SK-N-SH (cell line): ENCODE data around the gene CSRNP3.

Experiments
- CTCF ChIP-seq: fragments of 200-600 bp; sonication (generic); IDR thresholded peaks from 2 replicates; pipeline ENCODE4 v1.6.1; 2017; ENCODE audit warnings: antibody characterized with exemption, mild to moderate bottlenecking, moderate library complexity
- EZH2phosphoT487 ChIP-seq: fragments of 200-600 bp; sonication (generic); IDR thresholded peaks from 2 replicates; pipeline ENCODE4 v1.6.1; 2017; ENCODE audit warnings: low read depth, mixed run types, mild to moderate bottlenecking, antibody characterized with exemption, moderate library complexity, borderline replicate concordance
- FOXJ3 ChIP-seq: sonication (generic); formaldehyde crosslinking; IDR thresholded peaks from 2 replicates; pipeline ENCODE4 v1.5.1; 2020; ENCODE audit warnings: mild to moderate bottlenecking, missing genetic modification reagents
- JUND ChIP-seq: IDR thresholded peaks from 2 replicates; pipeline ENCODE4 v1.4.0; 2012
- MAX ChIP-seq: IDR thresholded peaks from 2 replicates; pipeline ENCODE4 v1.4.0; 2012; ENCODE audit warnings: low read depth
- MXI1 ChIP-seq: IDR thresholded peaks from 2 replicates; pipeline ENCODE4 v1.6.1; 2012; ENCODE audit warnings: mild to moderate bottlenecking, low read depth, low read length, improper control_type of control experiment
- NRF1 ChIP-seq: IDR thresholded peaks from 2 replicates; pipeline ENCODE4 v1.6.1; 2012; ENCODE audit warnings: low read depth, mild to moderate bottlenecking, low read length
- POLR2AphosphoS5 ChIP-seq: IDR thresholded peaks from 2 replicates; pipeline ENCODE4 v1.6.1; 2012; ENCODE audit warnings: low read depth, low read length
- RAD21 ChIP-seq: IDR thresholded peaks from 2 replicates; pipeline ENCODE4 v1.6.1; 2012; ENCODE audit warnings: mild to moderate bottlenecking, low read length
- RCOR1 ChIP-seq: fragments of 150-350 bp; IDR thresholded peaks from 2 replicates; pipeline ENCODE4 v1.6.1; 2017; ENCODE audit warnings: antibody characterized with exemption, low read length
- REST ChIP-seq: IDR thresholded peaks from 2 replicates; pipeline ENCODE4 v1.6.1; 2012; ENCODE audit warnings: mild to moderate bottlenecking, low read depth, low read length, moderate library complexity
- RFX5 ChIP-seq: IDR thresholded peaks from 2 replicates; pipeline ENCODE4 v1.6.1; 2012; ENCODE audit warnings: mild to moderate bottlenecking, improper control_type of control experiment, low read length
- SIN3A ChIP-seq: IDR thresholded peaks from 2 replicates; pipeline ENCODE4 v1.6.1; 2012; ENCODE audit warnings: low read depth, mild to moderate bottlenecking, low read length, moderate library complexity, borderline replicate concordance

GRCh38 chr2:165651233-165651632 lies 181.7 kb downstream of the CSRNP3 start:
- TF ChIP-seq CTCF (no peak), MAX (no peak), POLR2AphosphoS5 (no peak), SIN3A (no peak), EZH2phosphoT487 (no peak), NRF1 (no peak), JUND (no peak), RFX5 (no peak), REST (no peak), FOXJ3 (CRISPR knock-in tag) (no peak), RAD21 (no peak), MXI1 (no peak), RCOR1 (no peak)
